Measurements from ENCODE around the gene TOP2A.
A peak's percentile ranks its signal among the peaks of the same experiment; 100 is the strongest.

The TOP2A gene

GRCh38 chr17:40417609-40418427 is at the start of gene TOP2A:
TOP2A (minus strand) TSS chr17:40417896; CDS start chr17:40417791, 105 bp downstream.
- ChIA-PET POLR2A (interaction anchor here (0.5 to 1.3 kb wide), 9 partner anchors 13 to 1960 kb away, joined by 3 to 6 read pairs (median 3); no protein-coding TSS in a partner anchor), CTCF (interaction anchor here (0.7 to 4.6 kb wide), 17 partner anchors 8 to 197 kb away, joined by 3 to 53 read pairs (median 4); no protein-coding TSS in a partner anchor)
- no peak for TF ChIP-seq CTCF (IDR thresholded peaks at IDR 0.05; ENCODE audit: control extremely low read depth, extremely low read depth, low read depth, missing control alignments)

GRCh38 chr17:40467281-40467867 is 49.7 kb upstream of the TOP2A start:
- ChIA-PET POLR2A (no interaction called here), CTCF (interaction anchor here (1.1 to 1.7 kb wide), 2 partner anchors 9 to 12 kb away, joined by 3 to 4 read pairs; no protein-coding TSS in a partner anchor)
- DNase-seq (ENCODE audit: extremely low spot score): no peak
- TF ChIP-seq CTCF (IDR thresholded peaks at IDR 0.05; ENCODE audit: control extremely low read depth, extremely low read depth, low read depth, missing control alignments): no peak

More at GRCh38 chr17:40417609-40418427, at the start of gene TOP2A:
- DNase-seq (ENCODE audit: extremely low spot score): peak; percentile 100

GRCh38 chr17:40466298-40466971 is 48.7 kb upstream of the TOP2A start:
- no peak for DNase-seq (ENCODE audit: extremely low spot score)
- ChIA-PET CTCF (interaction anchor here (1.2 to 2.0 kb wide), 3 partner anchors 10 to 67 kb away, joined by 3 to 9 read pairs (median 4); no protein-coding TSS in a partner anchor), POLR2A (no interaction called here)
- TF ChIP-seq CTCF (IDR thresholded peaks at IDR 0.05; ENCODE audit: control extremely low read depth, extremely low read depth, low read depth, missing control alignments): no peak

GRCh38 chr17:40464392-40464855 is 46.7 kb upstream of the TOP2A start:
- ChIA-PET CTCF (interaction anchor here (0.7 to 2.0 kb wide), 4 partner anchors 9 to 17 kb away, joined by 3 to 9 read pairs (median 4); no protein-coding TSS in a partner anchor), POLR2A (no interaction called here)
- no peak for TF ChIP-seq CTCF (IDR thresholded peaks at IDR 0.05; ENCODE audit: control extremely low read depth, extremely low read depth, low read depth, missing control alignments)
- no peak for DNase-seq (ENCODE audit: extremely low spot score)

- ChIA-PET CTCF (interaction anchor here (0.8 kb wide), 1 partner anchor 12 kb away, joined by 3 read pairs; no protein-coding TSS in a partner anchor), POLR2A (no interaction called here)
- TF ChIP-seq CTCF (IDR thresholded peaks at IDR 0.05; ENCODE audit: control extremely low read depth, extremely low read depth, low read depth, missing control alignments): no peak
- no peak for DNase-seq (ENCODE audit: extremely low spot score)
Observed at GRCh38 chr17:40463122-40463550, 45.4 kb upstream of the TOP2A start.
